22Rv1 (cell line): ENCODE results near the gene FRAS1.

ENCODE experiments used
- ZFX ChIP-seq: fragments of 450-650 bp; IDR thresholded peaks from 2 replicates; pipeline ENCODE4 v1.6.1; 2017; ENCODE audit warnings: antibody characterized with exemption, borderline replicate concordance
- TF ChIP-seq, protein P1 (sequence below): fragments of 450-650 bp; IDR thresholded peaks from 2 replicates; pipeline ENCODE4 v1.5.1; 2017; ENCODE audit warnings: mild to moderate bottlenecking

DNA sequence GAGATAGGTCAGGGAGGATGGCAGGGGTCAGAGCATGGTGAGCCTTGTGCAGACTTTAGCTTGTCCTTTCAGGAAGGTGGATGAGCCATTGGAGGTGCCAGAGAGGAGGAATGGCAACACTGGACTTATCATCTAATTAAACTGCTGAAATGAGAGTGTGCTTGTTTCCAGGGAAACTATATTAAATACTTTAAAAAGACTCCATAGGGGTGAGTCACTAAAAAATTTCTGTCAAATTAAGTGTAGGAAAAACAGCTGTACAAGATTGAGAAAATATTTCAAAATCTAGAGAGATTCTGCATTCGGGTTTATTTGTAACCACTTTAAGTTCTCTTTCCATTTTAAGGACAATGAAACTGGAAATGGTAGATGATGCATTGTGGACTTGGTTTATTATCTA is 11.4 kb downstream of the FRAS1 start:
- TF ChIP-seq, protein P1, sequence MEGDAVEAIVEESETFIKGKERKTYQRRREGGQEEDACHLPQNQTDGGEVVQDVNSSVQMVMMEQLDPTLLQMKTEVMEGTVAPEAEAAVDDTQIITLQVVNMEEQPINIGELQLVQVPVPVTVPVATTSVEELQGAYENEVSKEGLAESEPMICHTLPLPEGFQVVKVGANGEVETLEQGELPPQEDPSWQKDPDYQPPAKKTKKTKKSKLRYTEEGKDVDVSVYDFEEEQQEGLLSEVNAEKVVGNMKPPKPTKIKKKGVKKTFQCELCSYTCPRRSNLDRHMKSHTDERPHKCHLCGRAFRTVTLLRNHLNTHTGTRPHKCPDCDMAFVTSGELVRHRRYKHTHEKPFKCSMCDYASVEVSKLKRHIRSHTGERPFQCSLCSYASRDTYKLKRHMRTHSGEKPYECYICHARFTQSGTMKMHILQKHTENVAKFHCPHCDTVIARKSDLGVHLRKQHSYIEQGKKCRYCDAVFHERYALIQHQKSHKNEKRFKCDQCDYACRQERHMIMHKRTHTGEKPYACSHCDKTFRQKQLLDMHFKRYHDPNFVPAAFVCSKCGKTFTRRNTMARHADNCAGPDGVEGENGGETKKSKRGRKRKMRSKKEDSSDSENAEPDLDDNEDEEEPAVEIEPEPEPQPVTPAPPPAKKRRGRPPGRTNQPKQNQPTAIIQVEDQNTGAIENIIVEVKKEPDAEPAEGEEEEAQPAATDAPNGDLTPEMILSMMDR = no peak
- TF ChIP-seq ZFX = no peak
